K562 (cell line): ENCODE data around the gene SLC35F5.

Experiments
- CEBPZ ChIP-seq: fragments of 150-350 bp; IDR thresholded peaks from 2 replicates; pipeline ENCODE4 v1.6.1; 2014; ENCODE audit warnings: low read depth, mild to moderate bottlenecking, low read length, borderline replicate concordance
- CHD7 ChIP-seq: fragments of 200-600 bp; sonication (generic); IDR thresholded peaks from one replicate; pipeline ENCODE4 v1.6.1; 2012; ENCODE audit warnings: mild to moderate bottlenecking, low read depth, low read length, inconsistent platforms
- CTCF ChIP-seq, 3 experiments: IDR thresholded peaks in 2 of 3; conservative IDR thresholded peaks in 1 of 3; 2 replicates each; pipeline ENCODE4 v1.5.1; 2011 to 2012; ENCODE audit warnings: low read length in 3 of 3, mild to moderate bottlenecking in 3 of 3, control low read depth in 2 of 3, improper control_type of control experiment in 1 of 3, inconsistent platforms in 1 of 3, low read depth in 1 of 3, mixed read lengths in 1 of 3, moderate library complexity in 1 of 3; ENCODE audit not compliant: insufficient read depth in 2 of 3
- EWSR1 ChIP-seq: fragments of 450-650 bp; IDR thresholded peaks from 2 replicates; pipeline ENCODE4 v1.6.1; 2018; ENCODE audit warnings: borderline replicate concordance, mild to moderate bottlenecking, low read depth, moderate library complexity; ENCODE audit not compliant: partially characterized antibody
- FOSL1 ChIP-seq: fragments of 200-800 bp; sonication (Bioruptor generic); conservative IDR thresholded peaks from 2 replicates; pipeline ENCODE4 v1.6.1; 2016; ENCODE audit warnings: missing genetic modification characterization, missing compliant biosample characterization
- FOXK2 ChIP-seq, 2 experiments: fragments of 450-650 bp; IDR thresholded peaks in 1 of 2; conservative IDR thresholded peaks in 1 of 2; 2 replicates each; pipeline ENCODE4 v1.6.1; 2016; ENCODE audit warnings: low read depth in 2 of 2, mild to moderate bottlenecking in 1 of 2
- JUNB ChIP-seq: fragments of 450-650 bp; formaldehyde crosslinking; conservative IDR thresholded peaks from 2 replicates; pipeline ENCODE4 v1.4.0; 2020; ENCODE audit warnings: mild to moderate bottlenecking
- KDM1A ChIP-seq, 2 experiments: fragments of 450-650 bp; IDR thresholded peaks; 2 replicates each; pipeline ENCODE4 v1.6.1; 2016; ENCODE audit warnings: mild to moderate bottlenecking in 2 of 2
- KLF13 ChIP-seq: fragments of 450-650 bp; IDR thresholded peaks from 2 replicates; pipeline ENCODE4 v1.6.1; 2016; ENCODE audit warnings: missing genetic modification characterization, low read depth, mild to moderate bottlenecking, missing compliant biosample characterization, moderate library complexity, borderline replicate concordance
- MBD1 ChIP-seq: fragments of 250-450 bp; sonication (Bioruptor Pico); IDR thresholded peaks from 2 replicates; pipeline ENCODE4 v1.8.0; 2022; ENCODE audit warnings: inconsistent platforms
- MYBL2 ChIP-seq, 2 experiments: fragments of 450-650 bp in 1 of 2; sonication (generic) in 1 of 2; formaldehyde crosslinking in 1 of 2; IDR thresholded peaks; 2 replicates each; pipeline versions ENCODE4 v1.6.1 to v1.8.1; 2017 to 2022; ENCODE audit warnings: borderline replicate concordance in 1 of 2, inconsistent platforms in 1 of 2, low read depth in 1 of 2, mild to moderate bottlenecking in 1 of 2, missing genetic modification reagents in 1 of 2, moderate library complexity in 1 of 2
- NRF1 ChIP-seq, 2 experiments: fragments of 450-650 bp; IDR thresholded peaks in 1 of 2; conservative IDR thresholded peaks in 1 of 2; 2 replicates each; pipeline ENCODE4 v1.6.1; 2014; ENCODE audit warnings: mild to moderate bottlenecking in 2 of 2
- RNF2 ChIP-seq: sonication (generic); IDR thresholded peaks from 2 replicates; pipeline ENCODE4 v1.6.1; 2016

- TF ChIP-seq CEBPZ (no peak), JUNB (CRISPR knock-in tag) (no peak), KLF13 (no peak), KDM1A (IDR thresholded peaks at IDR 0.05) (no peak), CTCF (IDR thresholded peaks at IDR 0.05 in 2 of 3, conservative IDR thresholded peaks at IDR 0.05 in 1 of 3; ENCODE audit: insufficient read depth in 2 of 3, low read depth in 1 of 3, low read length in 3 of 3) (no peak), NRF1 (conservative IDR thresholded peaks at IDR 0.05 in 1 of 2, IDR thresholded peaks at IDR 0.05 in 1 of 2) (no peak), FOSL1 (tag) (no peak), FOXK2 (conservative IDR thresholded peaks at IDR 0.05 in 1 of 2, IDR thresholded peaks at IDR 0.05 in 1 of 2; ENCODE audit: low read depth in 2 of 2) (no peak), MBD1 (CRISPR knock-in tag) (no peak), RNF2 (no peak), EWSR1 (no peak), CHD7 (no peak), MYBL2 (IDR thresholded peaks at IDR 0.05; ENCODE audit: low read depth) (no peak), MYBL2 (CRISPR knock-in tag; IDR thresholded peaks at IDR 0.05; ENCODE audit: borderline replicate concordance) (no peak)
Measured at GRCh38 chr2:113760400-113760799, 4.0 kb upstream of the SLC35F5 start.
